DOHH2 (cell line): Measurements from ENCODE around the gene RNF19B.

ENCODE experiments used
- CTCF ChIP-seq: fragments of 200-600 bp; sonication (generic); IDR thresholded peaks from one replicate; pipeline ENCODE4 v1.5.1; 2014; ENCODE audit warnings: antibody characterized with exemption, mild to moderate bottlenecking, low read depth, low read length; ENCODE audit not compliant: poor library complexity, severe bottlenecking
- EZH2phosphoT487 ChIP-seq: fragments of 200-600 bp; sonication (generic); IDR thresholded peaks from 2 replicates; pipeline ENCODE4 v1.6.1; 2017; ENCODE audit warnings: borderline replicate concordance, mild to moderate bottlenecking, antibody characterized with exemption, low read length, moderate library complexity, mixed read lengths

GRCh38 chr1:32948390-32948722, 16.3 kb downstream of the RNF19B start:
- TF ChIP-seq CTCF (no peak), EZH2phosphoT487 (no peak)
